ENCODE data around the gene DBH. TPM values are rescaled to one million over a fixed set of nuclear protein-coding genes. Genes with fewer than 3 reads are reported as not detected.

The DBH gene
- total RNA-seq, 2 donors from 2014 or later = not detected

- intact Hi-C loops (cut with DNase I) = no loop called here
- no peaks in the 10 kb centered on the region for H3K4me1 ChIP-seq
- 67% methylated on average over 6 to 13 of the region's 13 CpGs for WGBS, 2 donors
- no peak overlapping the region for H3K27ac ChIP-seq
- no peaks in the 10 kb centered on the region for H3K36me3 ChIP-seq (replicated peaks in 1 of 2; ENCODE audit: insufficient read depth in 1 of 2, low read depth in 2 of 2)
- no peaks in the 10 kb centered on the region for H3K27me3 ChIP-seq
- no peak for ATAC-seq
- no peak for DNase-seq
- H3K9me3 ChIP-seq = no peaks in the 10 kb centered on the region
- TF ChIP-seq POLR2A (IDR thresholded peaks at IDR 0.05) (no peak), CTCF (IDR thresholded peaks at IDR 0.05) (no peak)
- no peak overlapping the region for H3K4me3 ChIP-seq
Observed at GRCh38 chr9:133616643-133617405, 19.3 kb upstream of the DBH start.

- Histone ChIP-seq H3K36me3 (replicated peaks in 1 of 2; ENCODE audit: insufficient read depth in 1 of 2, low read depth in 2 of 2) (no peaks in the 10 kb centered on the region), H3K4me1 (no peaks in the 10 kb centered on the region), H3K27ac (no peak overlapping the region), H3K4me3 (no peak overlapping the region), H3K9me3 (no peaks in the 10 kb centered on the region), H3K27me3 (no peaks in the 10 kb centered on the region)
- no peak for DNase-seq
- intact Hi-C loops (cut with DNase I) = no loop called here
- TF ChIP-seq POLR2A (IDR thresholded peaks at IDR 0.05) = no peak
- TF ChIP-seq CTCF (IDR thresholded peaks at IDR 0.05) = no peak
- ATAC-seq = no peak
- WGBS, 2 donors = 69 to 83% methylated on average over 10 of the region's 10 CpGs
Observed at GRCh38 chr9:133618726-133619125, 17.4 kb upstream of the DBH start.

- no peaks in the 10 kb centered on the region for H3K27me3 ChIP-seq
- intact Hi-C loops (cut with DNase I) = no loop called here
- WGBS, 2 donors = 9 to 16% methylated on average over 8 of the region's 8 CpGs
- H3K4me3 ChIP-seq = no peak overlapping the region
- no peaks in the 10 kb centered on the region for H3K4me1 ChIP-seq
- no peaks in the 10 kb centered on the region for H3K36me3 ChIP-seq (replicated peaks in 1 of 2; ENCODE audit: insufficient read depth in 1 of 2, low read depth in 2 of 2)
- DNase-seq (peak in 2 of 4 donors; percentile 13 to 26), ATAC-seq (peak; percentile 63)
- no peaks in the 10 kb centered on the region for H3K9me3 ChIP-seq
- TF ChIP-seq POLR2A (IDR thresholded peaks at IDR 0.05) (no peak), CTCF (IDR thresholded peaks at IDR 0.05) (no peak)
- no peak overlapping the region for H3K27ac ChIP-seq
Observed at GRCh38 chr9:133619791-133620190, 16.4 kb upstream of the DBH start.

GRCh38 chr9:133621725-133622267 lies 14.4 kb upstream of the DBH start:
- DNase-seq = no peak

More at GRCh38 chr9:133621725-133622267, 14.4 kb upstream of the DBH start:
- no peaks in the 10 kb centered on the region for H3K4me1 ChIP-seq
- 55 to 58% methylated on average over 11 of the region's 11 CpGs for WGBS, 2 donors
- no peak for ATAC-seq
- no peak overlapping the region for H3K27ac ChIP-seq
- TF ChIP-seq CTCF (IDR thresholded peaks at IDR 0.05) (no peak), POLR2A (IDR thresholded peaks at IDR 0.05) (no peak)
- peaks cover 0 to 5% (median 0%) of the 10 kb centered on the region in 3 donors for H3K9me3 ChIP-seq
- H3K36me3 ChIP-seq (replicated peaks in 1 of 2; ENCODE audit: insufficient read depth in 1 of 2, low read depth in 2 of 2) = no peaks in the 10 kb centered on the region
- intact Hi-C loops (cut with DNase I) = no loop called here
- no peaks in the 10 kb centered on the region for H3K27me3 ChIP-seq
- no peak overlapping the region for H3K4me3 ChIP-seq

All from body of pancreas (tissue), 4 donors.